Epithelial cell of esophagus (primary cell): Measurements from ENCODE around the gene TBC1D21.

Experiments
- DNase-seq: peaks from one replicate; pipeline ENCODE4 v3.0.0; 2010; ENCODE audit warnings: low read depth
- H3K4me3 ChIP-seq: 2 replicates; pipeline ENCODE4 v1.5.1; 2011; ENCODE audit warnings: mild to moderate bottlenecking, low read length, control low read depth
- TF ChIP-seq, protein P1 (sequence below): IDR thresholded peaks from 2 replicates; pipeline ENCODE4 v1.5.1; 2011; ENCODE audit warnings: low read depth, mild to moderate bottlenecking, low read length, control low read depth, inconsistent platforms; ENCODE audit not compliant: insufficient read depth; ENCODE audit errors: missing control alignments

The TBC1D21 gene

DNA sequence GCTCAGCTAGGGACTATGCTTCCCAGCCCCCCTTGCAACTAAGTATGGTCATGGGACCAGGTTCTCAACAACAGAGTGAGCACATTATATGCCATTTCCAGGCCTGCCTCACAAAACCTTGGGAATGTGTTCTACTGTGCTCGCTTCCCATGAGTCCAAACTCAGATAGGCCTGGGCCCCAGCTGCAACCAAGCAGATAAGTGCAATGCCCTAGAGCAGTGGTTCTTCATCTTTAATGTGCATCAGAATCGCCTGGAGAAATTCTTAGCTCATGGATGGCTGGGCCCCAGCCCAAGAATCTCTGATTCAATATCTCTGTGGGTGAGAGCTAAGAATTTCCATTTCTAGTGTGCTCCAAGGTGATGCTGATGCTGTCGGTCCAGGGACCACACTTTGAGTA is 27.5 kb upstream of the TBC1D21 start:
- no peak for DNase-seq
- H3K4me3 ChIP-seq = no peak overlapping the region
- TF ChIP-seq, protein P1, sequence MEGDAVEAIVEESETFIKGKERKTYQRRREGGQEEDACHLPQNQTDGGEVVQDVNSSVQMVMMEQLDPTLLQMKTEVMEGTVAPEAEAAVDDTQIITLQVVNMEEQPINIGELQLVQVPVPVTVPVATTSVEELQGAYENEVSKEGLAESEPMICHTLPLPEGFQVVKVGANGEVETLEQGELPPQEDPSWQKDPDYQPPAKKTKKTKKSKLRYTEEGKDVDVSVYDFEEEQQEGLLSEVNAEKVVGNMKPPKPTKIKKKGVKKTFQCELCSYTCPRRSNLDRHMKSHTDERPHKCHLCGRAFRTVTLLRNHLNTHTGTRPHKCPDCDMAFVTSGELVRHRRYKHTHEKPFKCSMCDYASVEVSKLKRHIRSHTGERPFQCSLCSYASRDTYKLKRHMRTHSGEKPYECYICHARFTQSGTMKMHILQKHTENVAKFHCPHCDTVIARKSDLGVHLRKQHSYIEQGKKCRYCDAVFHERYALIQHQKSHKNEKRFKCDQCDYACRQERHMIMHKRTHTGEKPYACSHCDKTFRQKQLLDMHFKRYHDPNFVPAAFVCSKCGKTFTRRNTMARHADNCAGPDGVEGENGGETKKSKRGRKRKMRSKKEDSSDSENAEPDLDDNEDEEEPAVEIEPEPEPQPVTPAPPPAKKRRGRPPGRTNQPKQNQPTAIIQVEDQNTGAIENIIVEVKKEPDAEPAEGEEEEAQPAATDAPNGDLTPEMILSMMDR = no peak

DNA sequence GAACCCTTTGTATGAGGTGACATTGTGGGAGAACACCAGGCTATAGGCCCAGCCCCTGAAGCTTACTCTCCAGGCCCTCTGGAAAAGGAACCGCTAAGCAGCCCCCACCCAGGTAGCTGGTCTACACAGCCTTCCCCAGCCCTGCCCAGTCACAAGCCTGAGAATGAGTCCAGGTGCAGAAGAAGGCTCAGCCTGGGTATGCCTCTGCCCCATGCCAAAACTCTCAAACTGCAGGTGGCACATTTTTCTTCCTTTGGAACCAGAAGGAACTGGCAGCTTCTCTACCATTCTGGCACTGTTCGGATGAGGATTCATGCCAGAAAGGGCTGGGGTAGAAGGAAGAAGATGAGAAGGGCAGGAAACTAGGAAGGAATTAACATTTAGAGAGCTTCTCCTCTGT is 23.7 kb upstream of the TBC1D21 start:
- DNase-seq = no peak
- TF ChIP-seq, protein P1 = no peak
- no peak overlapping the region for H3K4me3 ChIP-seq

DNA sequence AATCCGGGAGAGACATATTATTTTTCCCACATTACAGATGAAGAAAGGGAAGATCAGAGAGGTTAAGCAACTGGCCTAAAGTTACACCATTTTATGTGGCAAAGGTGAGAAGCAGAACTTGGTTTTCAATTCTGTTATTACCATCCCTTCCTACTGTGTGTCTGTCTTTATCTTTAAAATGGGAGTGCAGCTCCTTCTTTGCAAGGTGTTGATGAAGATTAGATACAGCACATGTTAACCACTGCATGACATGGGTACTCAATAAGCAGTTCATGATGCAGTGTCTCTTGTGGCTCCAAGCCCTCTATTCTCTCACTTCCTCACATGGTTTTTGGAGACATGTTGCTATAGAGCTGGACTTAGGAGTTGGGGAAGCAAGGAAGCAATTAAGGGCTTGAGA is 23.1 kb upstream of the TBC1D21 start:
- no peak overlapping the region for H3K4me3 ChIP-seq
- no peak for DNase-seq
- TF ChIP-seq, protein P1 = no peak

DNA sequence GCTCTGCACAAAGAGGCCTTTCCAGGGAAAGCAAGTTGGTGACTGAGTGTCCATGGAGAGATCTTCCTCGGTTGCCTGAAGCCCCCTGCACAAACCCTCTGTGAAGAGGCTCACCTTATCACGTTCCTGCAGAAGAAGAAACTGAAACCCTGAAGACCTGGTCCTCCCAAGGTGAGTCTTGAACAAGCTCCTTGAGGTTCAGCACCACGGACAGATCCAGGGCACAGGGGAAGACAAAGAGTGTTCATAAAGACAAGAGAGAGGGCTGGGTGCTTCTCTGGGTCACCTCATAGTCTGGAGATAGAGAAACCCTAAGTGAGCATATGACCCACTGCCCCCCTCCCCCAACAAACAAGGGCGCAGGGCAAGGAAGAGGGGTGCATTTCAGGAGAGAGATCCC is 21.7 kb upstream of the TBC1D21 start:
- H3K4me3 ChIP-seq = no peak overlapping the region
- DNase-seq = peak; percentile 80
- TF ChIP-seq, protein P1 = no peak

DNA sequence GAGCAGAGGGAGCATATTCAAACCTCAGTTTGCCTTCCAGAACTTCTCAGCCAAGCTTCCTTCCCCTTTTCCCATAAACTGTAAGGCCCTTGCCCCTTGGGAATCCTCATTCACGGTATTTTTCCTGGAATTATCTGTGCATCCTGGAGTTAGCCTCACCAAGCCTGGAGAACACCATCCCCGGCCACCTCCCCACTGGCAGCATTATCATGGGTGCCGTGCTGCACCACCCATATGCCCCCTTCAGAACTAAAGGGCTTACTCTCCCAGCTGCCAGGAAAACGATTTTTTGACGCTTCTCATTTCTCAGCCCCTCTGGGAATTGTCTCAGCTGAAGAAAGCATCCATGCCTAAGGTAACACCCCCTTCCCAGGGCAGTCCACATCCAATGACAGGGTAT is 20.9 kb upstream of the TBC1D21 start:
- DNase-seq = no peak
- TF ChIP-seq, protein P1 = no peak
- no peak overlapping the region for H3K4me3 ChIP-seq

DNA sequence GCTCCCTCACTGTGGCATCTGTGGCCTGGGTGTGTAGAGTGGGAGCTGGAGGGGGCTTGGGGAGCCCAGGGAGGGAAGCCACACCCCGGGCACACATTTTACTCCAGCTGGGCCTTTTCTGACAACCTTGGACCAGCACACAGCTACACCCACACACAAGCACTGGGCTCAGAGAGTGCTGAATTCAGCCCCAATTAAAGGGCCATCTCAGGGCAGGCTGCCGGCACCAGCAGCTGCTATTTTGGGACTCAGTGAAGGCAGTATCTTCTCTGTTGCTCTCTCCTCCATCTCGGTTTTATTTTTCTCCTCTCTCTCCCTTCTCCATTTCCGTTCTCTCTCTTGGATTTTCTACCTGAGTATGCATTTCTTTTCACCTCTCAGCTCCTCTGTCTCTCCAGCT is 19.1 kb upstream of the TBC1D21 start:
- DNase-seq = no peak
- TF ChIP-seq, protein P1 = no peak
- H3K4me3 ChIP-seq = no peak overlapping the region

DNA sequence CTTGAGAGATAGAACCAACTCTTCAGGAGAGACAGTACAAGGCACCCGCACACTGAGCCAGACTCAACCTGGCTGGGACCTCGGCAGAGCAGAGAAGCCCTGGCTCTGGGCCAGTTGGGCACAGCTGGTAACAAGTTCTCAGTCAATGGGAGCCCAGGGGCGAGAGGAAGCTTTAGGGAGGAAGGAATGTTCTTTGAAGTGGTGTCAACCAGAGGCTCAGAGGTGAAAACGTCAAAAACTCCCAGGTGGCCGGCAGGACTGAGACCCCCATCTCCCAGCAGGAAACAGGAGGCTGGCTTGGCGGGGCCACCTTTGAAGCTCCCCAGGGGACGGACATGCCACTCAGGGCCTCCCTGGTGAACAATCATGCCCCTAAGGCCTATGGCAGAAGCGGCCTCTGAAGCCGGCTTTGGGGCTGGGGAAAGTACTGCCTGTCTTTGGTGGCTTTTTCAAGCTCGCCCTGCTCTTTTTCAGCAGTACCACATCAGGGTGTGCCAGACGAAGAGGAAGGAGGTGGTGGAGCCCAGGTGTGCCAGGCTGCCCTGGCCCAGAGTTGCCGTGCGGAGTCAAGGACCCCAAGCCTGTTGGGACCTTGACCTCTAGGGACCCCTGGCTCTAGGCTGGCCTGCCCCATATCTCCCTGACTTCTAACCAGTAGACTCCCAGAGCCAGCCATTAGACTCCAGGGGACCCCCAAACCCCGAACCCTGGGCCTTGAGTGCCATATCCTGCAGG is 16.7 kb upstream of the TBC1D21 start:
- TF ChIP-seq, protein P1 = no peak
- no peak overlapping the region for H3K4me3 ChIP-seq
- DNase-seq = no peak
